Aortic smooth muscle cell (primary cell): Measurements from ENCODE around the gene RCVRN. TPM values are rescaled to one million over a fixed set of nuclear protein-coding genes. Genes with fewer than 3 reads are reported as not detected.

ENCODE experiments used
- total RNA-seq: library from RNA; depleted of rRNA; stranded (reverse); fragments of >200 nt; gene quantifications from 2 replicates; pipeline ENCODE4 v1.2.3, GENCODE V29; 2014

RCVRN gene
- total RNA-seq: not detected in 2 replicates

DNA sequence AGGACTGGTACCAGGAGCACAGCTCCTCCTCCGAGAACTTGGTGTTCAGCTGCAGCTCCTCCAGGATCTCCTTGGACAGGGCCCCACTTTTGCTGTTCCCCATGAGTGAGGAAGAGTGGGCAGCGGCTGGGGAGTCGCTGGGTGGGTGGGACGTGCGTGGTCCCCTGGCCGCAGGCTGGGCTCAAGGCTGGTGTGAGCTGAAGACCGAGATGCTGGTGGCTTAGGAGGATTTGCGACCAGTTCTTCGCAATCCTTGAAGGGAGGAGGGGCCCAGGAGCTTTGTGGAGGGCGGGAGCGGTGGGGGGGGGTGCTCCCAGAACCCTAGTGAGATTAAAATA is at the start of gene RCVRN:
RCVRN (minus strand) TSS at position 194 of the 338 bp plus-strand sequence; CDS start at position 103, 91 bp downstream.

Other genes with a start within 250 kb of the RCVRN start
- not detected in 2 replicates for gene DHRS7C, start 113.7 kb downstream of the RCVRN start, total RNA-seq
- gene GSG1L2, start 83.2 kb downstream of the RCVRN start, total RNA-seq: not detected in 2 replicates
- gene GLP2R, start 79.3 kb downstream of the RCVRN start, total RNA-seq: not detected in 2 replicates